NCI-H2107 (cell line): ENCODE measurements around the gene HNRNPH3.
A peak's percentile ranks its signal among the peaks of the same experiment; 100 is the strongest.

ENCODE experiments used
- DNase-seq: peaks from one replicate; lab custom pipeline; 2025; lab: John Stamatoyannopoulos, UW

Gene HNRNPH3

GRCh38 chr10:68332259-68333057, 594 bp downstream of the HNRNPH3 start, which contains the start of gene PBLD:
PBLD (minus strand) TSS chr10:68332928; CDS start chr10:68306844, 26,084 bp downstream.
- peak; percentile 36 for DNase-seq

- no peak for DNase-seq
These were observed 1.2 kb downstream of the HNRNPH3 start for GRCh38 chr10:68333058-68333395.

- no peak for DNase-seq
These were observed 1.9 kb downstream of the HNRNPH3 start for GRCh38 chr10:68333440-68334431.

GRCh38 chr10:68334672-68335467, 3.0 kb downstream of the HNRNPH3 start:
- DNase-seq = no peak

GRCh38 chr10:68336754-68337351, 5.0 kb downstream of the HNRNPH3 start:
- no peak for DNase-seq

- no peak for DNase-seq
These were observed 8.7 kb downstream of the HNRNPH3 start for GRCh38 chr10:68340358-68341080.

- DNase-seq = no peak
These were observed 11.1 kb downstream of the HNRNPH3 start for GRCh38 chr10:68342909-68343516.

- DNase-seq = no peak
These were observed 13.8 kb downstream of the HNRNPH3 start for GRCh38 chr10:68345621-68346020.

GRCh38 chr10:68346774-68347173, 14.9 kb downstream of the HNRNPH3 start:
- DNase-seq = no peak

- no peak for DNase-seq
These were observed 16.4 kb downstream of the HNRNPH3 start for GRCh38 chr10:68348265-68348741.

- DNase-seq = no peak
These were observed 21.7 kb downstream of the HNRNPH3 start for GRCh38 chr10:68353537-68353936.

- no peak for DNase-seq
These were observed 27.3 kb downstream of the HNRNPH3 start for GRCh38 chr10:68359189-68359588.

- DNase-seq = no peak
These were observed 30.7 kb downstream of the HNRNPH3 start for GRCh38 chr10:68362590-68362989.

- no peak for DNase-seq
These were observed 32.4 kb downstream of the HNRNPH3 start for GRCh38 chr10:68364101-68364886.

- no peak for DNase-seq
These were observed 33.7 kb downstream of the HNRNPH3 start for GRCh38 chr10:68365611-68366010.

- no peak for DNase-seq
These were observed 34.7 kb downstream of the HNRNPH3 start for GRCh38 chr10:68366600-68366999.

- no peak for DNase-seq
These were observed 35.3 kb downstream of the HNRNPH3 start for GRCh38 chr10:68367121-68367520.

- DNase-seq = no peak
These were observed 39.7 kb downstream of the HNRNPH3 start for GRCh38 chr10:68371604-68372003.

- DNase-seq = no peak
These were observed 53.9 kb downstream of the HNRNPH3 start for GRCh38 chr10:68385740-68386139.
